K562 (cell line): ENCODE measurements around the gene TTC31. TPM values are rescaled to one million over a fixed set of nuclear protein-coding genes. Genes with fewer than 3 reads are reported as not detected.

ENCODE experiments used
- ATAC-seq: fragments of 200-7000 bp; cut with Tn5 transposase; 3 replicates; pipeline ENCODE4 v1.9.1; 2020; ENCODE audit warnings: moderate library complexity
- BruUV-seq: library from RNA; stranded (reverse); fragments of 400-500 nt; replicated peaks from 2 replicates; lab custom pipeline; 2021; lab: Mats Ljungman, UMichigan
- CTCF ChIA-PET: fragments of 300-600 bp; formaldehyde crosslinking; extraction: SDS; loops from one replicate; lab custom pipeline; 2021; ENCODE audit warnings: low intra/inter-chr PET ratio; lab: Yijun Ruan, JAX
- POLR2A ChIA-PET: fragments of 300-600, 350-650 bp; sonication (Branson Sonifier 250); formaldehyde crosslinking; extraction: SDS; loops from one replicate; lab custom pipeline; 2021; ENCODE audit warnings: antibody characterized with exemption, inconsistent platforms; lab: Yijun Ruan, JAX
- DNase-seq, 4 experiments: peaks; one replicate each; pipeline versions ENCODE4 v3.0.0 to v3.0.0-alpha.2; 2011 to 2018; ENCODE audit warnings: low spot score in 3 of 4, mixed read lengths in 3 of 4; ENCODE audit errors: extremely low read depth in 1 of 4
- FAIRE-seq: peaks from 2 replicates; lab custom pipeline; 2011; peaks lifted over from hg19 to GRCh38; lab: Jason Lieb, UNC
- H2AFZ ChIP-seq: 2 replicates; pipeline ENCODE4 v1.6.0; 2011; ENCODE audit warnings: low read depth, low read length, control low read depth, inconsistent platforms
- H3K27ac ChIP-seq: fragments of 200-600 bp; 3 replicates; pipeline ENCODE4 v1.8.0; 2011; ENCODE audit warnings: low read depth, mild to moderate bottlenecking, control low read depth, inconsistent platforms, low read length, moderate library complexity, mixed read lengths; ENCODE audit errors: extremely low read depth
- H3K27me3 ChIP-seq, 2 experiments: fragments of 300-600 bp in 1 of 2; 2 replicates in 1 of 2; 3 replicates in 1 of 2; pipeline versions ENCODE4 v1.6.0 to v1.8.0; 2011; ENCODE audit warnings: inconsistent platforms in 2 of 2, low read length in 2 of 2, mild to moderate bottlenecking in 1 of 2, mixed read lengths in 1 of 2, moderate library complexity in 1 of 2; ENCODE audit not compliant: control insufficient read depth in 2 of 2, insufficient read depth in 2 of 2
- H3K36me3 ChIP-seq: fragments of 300-600 bp; 3 replicates; pipeline ENCODE4 v1.8.0; 2011; ENCODE audit warnings: mild to moderate bottlenecking, low read length, inconsistent platforms; ENCODE audit not compliant: control insufficient read depth, insufficient read depth
- H3K4me1 ChIP-seq, 2 experiments: fragments of 200-600 bp in 1 of 2; replicated peaks in 1 of 2; 2 replicates in 1 of 2; 3 replicates in 1 of 2; pipeline versions ENCODE4 v1.5.1 to v1.8.0; 2011; ENCODE audit warnings: inconsistent platforms in 2 of 2, low read length in 2 of 2, mild to moderate bottlenecking in 1 of 2, mixed read lengths in 1 of 2, moderate library complexity in 1 of 2; ENCODE audit not compliant: control insufficient read depth in 2 of 2, insufficient read depth in 2 of 2
- H3K4me2 ChIP-seq: 2 replicates; pipeline ENCODE4 v1.6.1; 2011; ENCODE audit warnings: low read length, control low read depth, inconsistent platforms, mixed read lengths; ENCODE audit not compliant: insufficient read depth
- H3K4me3 ChIP-seq: fragments of 200-600 bp; sonication (generic), shearing (Covaris generic); 2 replicates; pipeline ENCODE4 v1.5.1; 2016; ENCODE audit warnings: control low read depth, inconsistent platforms
- H3K79me2 ChIP-seq: fragments of 200-600 bp; 3 replicates; pipeline ENCODE4 v1.8.0; 2011; ENCODE audit warnings: low read length, inconsistent platforms; ENCODE audit not compliant: control insufficient read depth, insufficient read depth
- H3K9ac ChIP-seq, 2 experiments: 2 replicates each; pipeline versions ENCODE4 v1.6.0 to v1.6.1; 2011; ENCODE audit warnings: low read depth in 2 of 2, low read length in 2 of 2, control low read depth in 1 of 2, inconsistent platforms in 1 of 2, mild to moderate bottlenecking in 1 of 2, mixed read lengths in 1 of 2; ENCODE audit not compliant: insufficient read depth in 1 of 2
- H3K9me1 ChIP-seq: one replicate; pipeline ENCODE4 v1.6.0; 2011; ENCODE audit warnings: inconsistent platforms, mild to moderate bottlenecking, low read length, moderate library complexity; ENCODE audit not compliant: control insufficient read depth, insufficient read depth
- H3K9me3 ChIP-seq: replicated peaks from 2 replicates; pipeline ENCODE4 v1.5.1; 2011; ENCODE audit warnings: low read depth, low read length, inconsistent platforms; ENCODE audit not compliant: control insufficient read depth, insufficient read depth
- H4K20me1 ChIP-seq: replicated peaks from 2 replicates; pipeline ENCODE4 v1.6.1; 2011; ENCODE audit warnings: low read length, inconsistent platforms, mixed read lengths; ENCODE audit not compliant: control insufficient read depth, insufficient read depth
- E2F6 ChIP-seq, 2 experiments: IDR thresholded peaks; 2 replicates each; pipeline ENCODE4 v1.6.1; 2011; ENCODE audit warnings: borderline replicate concordance in 1 of 2, control low read depth in 1 of 2, low read depth in 1 of 2, low read length in 1 of 2, mild to moderate bottlenecking in 1 of 2, mixed read lengths in 1 of 2, moderate library complexity in 1 of 2; ENCODE audit not compliant: insufficient read depth in 1 of 2, insufficient read length in 1 of 2, poor library complexity in 1 of 2, severe bottlenecking in 1 of 2; ENCODE audit errors: extremely low read depth in 1 of 2
- FOXJ3 ChIP-seq: sonication (generic); formaldehyde crosslinking; IDR thresholded peaks from 2 replicates; pipeline ENCODE4 v1.4.0; 2020; ENCODE audit warnings: mild to moderate bottlenecking, missing genetic modification reagents
- FOXM1 ChIP-seq, 2 experiments: fragments of 450-650 bp in 1 of 2; sonication (generic) in 1 of 2; formaldehyde crosslinking in 1 of 2; IDR thresholded peaks; 2 replicates each; pipeline versions ENCODE4 v1.6.1 to v1.9.0; 2017 to 2022; ENCODE audit warnings: low read depth in 2 of 2, mild to moderate bottlenecking in 2 of 2, missing genetic modification reagents in 1 of 2, moderate library complexity in 1 of 2
- SNRNP70 ChIP-seq: fragments of 200-400 bp; formaldehyde crosslinking; optimal IDR thresholded peaks from 2 replicates; pipeline ENCODE3; 2017; ENCODE audit warnings: low read depth, low read length
- WGBS: fragments of 100-300 bp; shearing (Covaris generic); methylation state at CpG from one replicate; pipeline ENCODE4 v1.1.6; 2016; ENCODE audit warnings: low coverage, mixed read lengths; ENCODE audit not compliant: insufficient coverage; ENCODE audit errors: missing lambda C conversion rate; 5-methylcytosine and 5-hydroxymethylcytosine counted together
- in situ Hi-C: fragments of 300-500 bp; cut with MboI; formaldehyde crosslinking; loops from 4 replicates; pipeline ENCODE4 v1.15.0; 2018; ENCODE audit warnings: inconsistent platforms, mixed read lengths
- intact Hi-C: fragments of 100-400 bp; cut with micrococcal nuclease; formaldehyde crosslinking; loops from 2 replicates; pipeline ENCODE4 v1.14.2; 2022
- polyA plus RNA-seq, 8 experiments: library from polyadenylated mRNA; depleted of rRNA in 4 of 8; stranded (reverse) in 5 of 8; unstranded in 3 of 8; fragments of >200 nt; fragmentation: Nextera tagmentation in 2 of 8; fragmentation: Illumina TruSeq in 1 of 8; extraction: Ambion mirVana in 2 of 8; extraction: Trizol in 1 of 8; gene quantifications; 2 replicates each; pipeline versions ENCODE4 v1.2.1 to v1.2.3, GENCODE V29; 2011 to 2014; ENCODE audit warnings: inconsistent platforms in 1 of 8, missing spikeins in 1 of 8
- total RNA-seq, 7 experiments: library from RNA; depleted of rRNA in 6 of 7; stranded (reverse); fragments of >200 nt in 6 of 7; fragmentation: Illumina TruSeq in 2 of 7; extraction: Trizol in 2 of 7; gene quantifications; 2 replicates each; pipeline versions ENCODE4 v1.2.1 to v1.2.3, GENCODE V29; 2011 to 2021; ENCODE audit warnings: low replicate concordance in 1 of 7
- TF ChIP-seq, protein P1 (sequence below): fragments of 450-650 bp; IDR thresholded peaks from 2 replicates; pipeline ENCODE4 v1.6.1; 2016; ENCODE audit warnings: mild to moderate bottlenecking, moderate library complexity
- TF ChIP-seq, protein P2 (sequence below): fragments of 250-450 bp; sonication (Bioruptor Pico); IDR thresholded peaks from 2 replicates; pipeline ENCODE4 v1.8.0; 2022; ENCODE audit warnings: moderate library complexity, mild to moderate bottlenecking, inconsistent platforms

Gene TTC31
- total and polyA plus RNA-seq, 9 of the 15 experiments (the other 6 are each of a cell fraction or from before 2014, with no cell fraction given) = 4.7 to 30.5 (median 15.9) TPM

GRCh38 chr2:74464406-74464805, 18.5 kb upstream of the TTC31 start:
- intact Hi-C loops = no loop called here
- Histone ChIP-seq H2AFZ (peak overlapping the region; percentile 89), H3K4me2 (peak overlapping the region; percentile 90), H3K4me1 (peaks cover 7 to 32% of the 10 kb centered on the region in 2 experiments; a peak in 3 of 5 replicates), H3K79me2 (peaks cover 21% of the 10 kb centered on the region), H3K9ac (peak overlapping the region; percentile 85 to 99), H3K9me1 (no peaks in the 10 kb centered on the region), H3K9me3 (no peaks in the 10 kb centered on the region), H3K27ac (peak overlapping the region; percentile 73), H4K20me1 (no peaks in the 10 kb centered on the region; the same call in 1 of the 2 replicates), H3K36me3 (peaks cover 25% of the 10 kb centered on the region), H3K27me3 (no peaks in the 10 kb centered on the region), H3K4me3 (peak overlapping the region; percentile 88)
- in situ Hi-C loops = no loop called here
- BruUV-seq = no TSS peak
- POLR2A ChIA-PET = interaction anchor here (1.0 kb wide), 2 partner anchors 9 to 10 kb away, joined by 3 read pairs; partner anchors contain the start of gene INO80B
- CTCF ChIA-PET = no interaction called here
- WGBS = 0% methylated on average over 7 of the region's 13 CpGs
- DNase-seq (no peak), ATAC-seq (peak; percentile 22), FAIRE-seq (no peak)
- TF ChIP-seq FOXJ3 = no peak
- peak in 1 of 2 experiments; percentile 63 for TF ChIP-seq E2F6 (IDR thresholded peaks at IDR 0.05; ENCODE audit: borderline replicate concordance in 1 of 2, extremely low read depth in 1 of 2, insufficient read depth in 1 of 2, insufficient read length in 1 of 2, low read depth in 1 of 2, low read length in 1 of 2, poor library complexity in 1 of 2, severe bottlenecking in 1 of 2)
- TF ChIP-seq FOXM1 (IDR thresholded peaks at IDR 0.05; ENCODE audit: low read depth) = no peak
- TF ChIP-seq FOXM1 (CRISPR knock-in tag; IDR thresholded peaks at IDR 0.05; ENCODE audit: low read depth) = no peak
- no peak for TF ChIP-seq SNRNP70
- TF ChIP-seq, protein P1, sequence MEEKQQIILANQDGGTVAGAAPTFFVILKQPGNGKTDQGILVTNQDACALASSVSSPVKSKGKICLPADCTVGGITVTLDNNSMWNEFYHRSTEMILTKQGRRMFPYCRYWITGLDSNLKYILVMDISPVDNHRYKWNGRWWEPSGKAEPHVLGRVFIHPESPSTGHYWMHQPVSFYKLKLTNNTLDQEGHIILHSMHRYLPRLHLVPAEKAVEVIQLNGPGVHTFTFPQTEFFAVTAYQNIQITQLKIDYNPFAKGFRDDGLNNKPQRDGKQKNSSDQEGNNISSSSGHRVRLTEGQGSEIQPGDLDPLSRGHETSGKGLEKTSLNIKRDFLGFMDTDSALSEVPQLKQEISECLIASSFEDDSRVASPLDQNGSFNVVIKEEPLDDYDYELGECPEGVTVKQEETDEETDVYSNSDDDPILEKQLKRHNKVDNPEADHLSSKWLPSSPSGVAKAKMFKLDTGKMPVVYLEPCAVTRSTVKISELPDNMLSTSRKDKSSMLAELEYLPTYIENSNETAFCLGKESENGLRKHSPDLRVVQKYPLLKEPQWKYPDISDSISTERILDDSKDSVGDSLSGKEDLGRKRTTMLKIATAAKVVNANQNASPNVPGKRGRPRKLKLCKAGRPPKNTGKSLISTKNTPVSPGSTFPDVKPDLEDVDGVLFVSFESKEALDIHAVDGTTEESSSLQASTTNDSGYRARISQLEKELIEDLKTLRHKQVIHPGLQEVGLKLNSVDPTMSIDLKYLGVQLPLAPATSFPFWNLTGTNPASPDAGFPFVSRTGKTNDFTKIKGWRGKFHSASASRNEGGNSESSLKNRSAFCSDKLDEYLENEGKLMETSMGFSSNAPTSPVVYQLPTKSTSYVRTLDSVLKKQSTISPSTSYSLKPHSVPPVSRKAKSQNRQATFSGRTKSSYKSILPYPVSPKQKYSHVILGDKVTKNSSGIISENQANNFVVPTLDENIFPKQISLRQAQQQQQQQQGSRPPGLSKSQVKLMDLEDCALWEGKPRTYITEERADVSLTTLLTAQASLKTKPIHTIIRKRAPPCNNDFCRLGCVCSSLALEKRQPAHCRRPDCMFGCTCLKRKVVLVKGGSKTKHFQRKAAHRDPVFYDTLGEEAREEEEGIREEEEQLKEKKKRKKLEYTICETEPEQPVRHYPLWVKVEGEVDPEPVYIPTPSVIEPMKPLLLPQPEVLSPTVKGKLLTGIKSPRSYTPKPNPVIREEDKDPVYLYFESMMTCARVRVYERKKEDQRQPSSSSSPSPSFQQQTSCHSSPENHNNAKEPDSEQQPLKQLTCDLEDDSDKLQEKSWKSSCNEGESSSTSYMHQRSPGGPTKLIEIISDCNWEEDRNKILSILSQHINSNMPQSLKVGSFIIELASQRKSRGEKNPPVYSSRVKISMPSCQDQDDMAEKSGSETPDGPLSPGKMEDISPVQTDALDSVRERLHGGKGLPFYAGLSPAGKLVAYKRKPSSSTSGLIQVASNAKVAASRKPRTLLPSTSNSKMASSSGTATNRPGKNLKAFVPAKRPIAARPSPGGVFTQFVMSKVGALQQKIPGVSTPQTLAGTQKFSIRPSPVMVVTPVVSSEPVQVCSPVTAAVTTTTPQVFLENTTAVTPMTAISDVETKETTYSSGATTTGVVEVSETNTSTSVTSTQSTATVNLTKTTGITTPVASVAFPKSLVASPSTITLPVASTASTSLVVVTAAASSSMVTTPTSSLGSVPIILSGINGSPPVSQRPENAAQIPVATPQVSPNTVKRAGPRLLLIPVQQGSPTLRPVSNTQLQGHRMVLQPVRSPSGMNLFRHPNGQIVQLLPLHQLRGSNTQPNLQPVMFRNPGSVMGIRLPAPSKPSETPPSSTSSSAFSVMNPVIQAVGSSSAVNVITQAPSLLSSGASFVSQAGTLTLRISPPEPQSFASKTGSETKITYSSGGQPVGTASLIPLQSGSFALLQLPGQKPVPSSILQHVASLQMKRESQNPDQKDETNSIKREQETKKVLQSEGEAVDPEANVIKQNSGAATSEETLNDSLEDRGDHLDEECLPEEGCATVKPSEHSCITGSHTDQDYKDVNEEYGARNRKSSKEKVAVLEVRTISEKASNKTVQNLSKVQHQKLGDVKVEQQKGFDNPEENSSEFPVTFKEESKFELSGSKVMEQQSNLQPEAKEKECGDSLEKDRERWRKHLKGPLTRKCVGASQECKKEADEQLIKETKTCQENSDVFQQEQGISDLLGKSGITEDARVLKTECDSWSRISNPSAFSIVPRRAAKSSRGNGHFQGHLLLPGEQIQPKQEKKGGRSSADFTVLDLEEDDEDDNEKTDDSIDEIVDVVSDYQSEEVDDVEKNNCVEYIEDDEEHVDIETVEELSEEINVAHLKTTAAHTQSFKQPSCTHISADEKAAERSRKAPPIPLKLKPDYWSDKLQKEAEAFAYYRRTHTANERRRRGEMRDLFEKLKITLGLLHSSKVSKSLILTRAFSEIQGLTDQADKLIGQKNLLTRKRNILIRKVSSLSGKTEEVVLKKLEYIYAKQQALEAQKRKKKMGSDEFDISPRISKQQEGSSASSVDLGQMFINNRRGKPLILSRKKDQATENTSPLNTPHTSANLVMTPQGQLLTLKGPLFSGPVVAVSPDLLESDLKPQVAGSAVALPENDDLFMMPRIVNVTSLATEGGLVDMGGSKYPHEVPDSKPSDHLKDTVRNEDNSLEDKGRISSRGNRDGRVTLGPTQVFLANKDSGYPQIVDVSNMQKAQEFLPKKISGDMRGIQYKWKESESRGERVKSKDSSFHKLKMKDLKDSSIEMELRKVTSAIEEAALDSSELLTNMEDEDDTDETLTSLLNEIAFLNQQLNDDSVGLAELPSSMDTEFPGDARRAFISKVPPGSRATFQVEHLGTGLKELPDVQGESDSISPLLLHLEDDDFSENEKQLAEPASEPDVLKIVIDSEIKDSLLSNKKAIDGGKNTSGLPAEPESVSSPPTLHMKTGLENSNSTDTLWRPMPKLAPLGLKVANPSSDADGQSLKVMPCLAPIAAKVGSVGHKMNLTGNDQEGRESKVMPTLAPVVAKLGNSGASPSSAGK = peak; percentile 42
- TF ChIP-seq, protein P2, sequence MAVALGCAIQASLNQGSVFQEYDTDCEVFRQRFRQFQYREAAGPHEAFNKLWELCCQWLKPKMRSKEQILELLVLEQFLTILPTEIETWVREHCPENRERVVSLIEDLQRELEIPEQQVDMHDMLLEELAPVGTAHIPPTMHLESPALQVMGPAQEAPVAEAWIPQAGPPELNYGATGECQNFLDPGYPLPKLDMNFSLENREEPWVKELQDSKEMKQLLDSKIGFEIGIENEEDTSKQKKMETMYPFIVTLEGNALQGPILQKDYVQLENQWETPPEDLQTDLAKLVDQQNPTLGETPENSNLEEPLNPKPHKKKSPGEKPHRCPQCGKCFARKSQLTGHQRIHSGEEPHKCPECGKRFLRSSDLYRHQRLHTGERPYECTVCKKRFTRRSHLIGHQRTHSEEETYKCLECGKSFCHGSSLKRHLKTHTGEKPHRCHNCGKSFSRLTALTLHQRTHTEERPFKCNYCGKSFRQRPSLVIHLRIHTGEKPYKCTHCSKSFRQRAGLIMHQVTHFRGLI (CRISPR knock-in tag) = no peak
